IgD-negative memory B cell (primary cell): ENCODE measurements around the gene ZNF398. TPM values are rescaled to one million over a fixed set of nuclear protein-coding genes. Genes with fewer than 3 reads are reported as not detected.

Experiments
- H3K27ac Mint-ChIP-seq, 3 donors: one replicate each; pipeline ENCODE4 v1.8.0; 2020 to 2022; ENCODE audit warnings: mild to moderate bottlenecking in 3 of 3, mixed read lengths in 3 of 3, moderate library complexity in 1 of 3
- H3K27me3 Mint-ChIP-seq: one replicate; pipeline ENCODE4 v1.8.0; 2021; ENCODE audit warnings: mixed read lengths
- H3K36me3 Mint-ChIP-seq: one replicate; pipeline ENCODE4 v1.8.0; 2020; ENCODE audit warnings: mild to moderate bottlenecking, mixed read lengths
- H3K4me1 Mint-ChIP-seq, 3 donors: one replicate each; pipeline ENCODE4 v1.8.0; 2020 to 2022; ENCODE audit warnings: mixed read lengths in 3 of 3, mild to moderate bottlenecking in 1 of 3
- H3K4me3 Mint-ChIP-seq, 4 donors: one replicate each; pipeline ENCODE4 v1.8.0; 2020 to 2022; ENCODE audit warnings: mild to moderate bottlenecking in 4 of 4, mixed read lengths in 4 of 4, moderate library complexity in 3 of 4
- H3K9me3 Mint-ChIP-seq, 3 donors: one replicate each; pipeline ENCODE4 v1.8.0; 2020 to 2021; ENCODE audit warnings: mixed read lengths in 3 of 3, mild to moderate bottlenecking in 1 of 3
- polyA plus RNA-seq: library from polyadenylated mRNA; unstranded; fragments of 300-500 nt; fragmentation: Illumina TruSeq; gene quantifications from one replicate; pipeline ENCODE4 v1.2.3, GENCODE V29; 2021

Gene ZNF398
- polyA plus RNA-seq, 1 donor from 2014 or later, result 13.2 TPM

DNA sequence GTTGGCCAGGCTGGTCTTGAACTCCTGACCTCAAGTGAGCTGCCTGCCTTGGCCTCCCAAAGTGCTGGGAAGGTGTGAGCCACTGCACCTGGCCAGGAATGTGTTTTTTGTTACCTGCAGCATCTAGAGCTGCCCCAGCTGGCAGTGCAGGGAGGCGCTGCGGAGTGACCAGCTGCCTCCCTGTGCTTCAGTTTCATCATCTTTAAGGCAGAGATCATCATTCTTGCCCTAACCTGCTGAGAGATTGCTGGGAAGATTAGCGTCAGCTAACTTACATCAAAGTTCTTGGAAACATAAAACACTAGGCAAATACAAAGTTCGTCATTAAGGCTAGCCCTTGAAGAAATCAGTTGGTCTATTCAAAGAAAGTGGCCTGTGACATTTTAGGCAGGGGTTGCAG, 50.4 kb downstream of the ZNF398 start:
- peak overlapping the region in 3 of 4 donors; percentile 51 to 89 (median 60) for H3K4me3 Mint-ChIP-seq
- H3K4me1 Mint-ChIP-seq, result peaks cover 2 to 26% (median 10%) of the 10 kb centered on the region in 3 donors

DNA sequence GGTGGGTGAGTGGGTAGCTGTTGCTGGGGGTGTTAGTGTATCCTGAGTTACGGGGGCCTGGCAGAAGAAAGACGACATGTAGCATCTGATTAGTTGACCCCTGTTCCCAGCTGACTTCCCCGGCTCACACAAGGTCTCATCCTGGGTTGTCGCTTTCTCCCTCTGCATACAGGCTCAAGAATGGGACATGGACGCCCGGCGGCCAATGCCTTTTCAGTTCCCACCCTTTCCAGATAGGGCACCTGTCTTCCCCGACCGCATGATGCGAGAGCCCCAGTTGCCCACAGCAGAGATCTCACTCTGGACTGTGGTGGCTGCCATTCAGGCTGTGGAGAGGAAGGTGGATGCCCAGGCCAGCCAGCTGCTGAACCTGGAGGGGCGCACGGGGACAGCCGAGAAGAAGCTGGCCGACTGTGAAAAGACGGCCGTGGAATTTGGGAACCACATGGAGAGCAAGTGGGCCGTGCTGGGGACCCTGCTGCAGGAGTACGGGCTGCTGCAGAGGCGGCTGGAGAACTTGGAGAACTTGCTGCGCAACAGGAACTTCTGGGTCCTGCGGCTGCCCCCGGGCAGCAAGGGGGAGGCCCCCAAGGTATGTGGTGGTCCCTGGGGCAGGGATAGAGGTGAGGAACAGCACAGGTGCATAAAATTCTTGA, 51.0 kb downstream of the ZNF398 start:
- H3K4me3 Mint-ChIP-seq, result peak overlapping the region in 1 of 4 donors; percentile 89
- H3K27ac Mint-ChIP-seq, result no peak overlapping the region
- no peaks in the 10 kb centered on the region for H3K9me3 Mint-ChIP-seq

More for the DNA sequence above, 50.4 kb downstream of the ZNF398 start:
- Mint-ChIP-seq H3K27me3 (no peaks in the 10 kb centered on the region), H3K27ac (peak overlapping the region in 1 of 3 donors; percentile 82), H3K36me3 (peaks cover 9% of the 10 kb centered on the region), H3K9me3 (no peaks in the 10 kb centered on the region)

DNA sequence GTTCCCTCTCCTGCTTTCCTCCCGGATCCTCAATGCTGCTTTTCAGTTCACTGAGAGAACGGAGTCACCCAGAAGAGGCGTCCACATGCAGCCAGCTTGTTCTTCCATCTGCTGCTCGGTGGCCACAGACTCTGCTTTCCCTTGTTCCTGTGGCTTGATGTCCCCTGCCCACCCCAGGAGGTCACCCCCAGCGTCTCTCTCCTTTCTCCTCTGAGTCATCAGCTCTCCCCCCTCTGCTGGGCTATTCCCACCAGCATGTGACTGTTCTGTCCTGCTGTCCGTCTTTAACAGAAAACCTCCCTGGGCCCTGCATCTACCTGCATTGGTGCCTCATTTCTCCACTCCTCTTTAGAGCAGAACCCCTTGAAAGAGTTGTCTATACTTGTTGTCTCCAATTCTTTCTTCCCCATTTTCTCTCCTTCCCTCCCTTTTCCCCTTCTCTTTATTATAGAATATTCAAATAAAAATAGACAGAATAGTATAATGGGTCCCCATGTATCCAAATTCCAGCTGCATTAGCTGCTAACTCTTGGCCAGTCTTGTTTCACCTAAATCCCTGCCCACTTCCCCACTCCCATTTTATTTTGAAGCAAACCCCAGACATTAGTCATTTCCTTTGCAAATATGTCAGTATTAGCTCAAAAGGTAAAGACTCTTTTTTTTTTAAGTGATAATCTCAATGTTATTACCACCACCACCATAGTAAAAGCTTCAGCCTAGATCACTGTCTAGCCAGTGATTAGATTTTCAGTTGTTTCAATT, 52.2 kb downstream of the ZNF398 start:
- Mint-ChIP-seq H3K27ac (no peak overlapping the region), H3K36me3 (peaks cover 11% of the 10 kb centered on the region), H3K9me3 (no peaks in the 10 kb centered on the region), H3K27me3 (no peaks in the 10 kb centered on the region), H3K4me1 (peaks cover 4 to 31% (median 13%) of the 10 kb centered on the region in 3 donors), H3K4me3 (peak overlapping the region in 2 of 4 donors; percentile 51 to 89)

More for the DNA sequence above, 51.0 kb downstream of the ZNF398 start:
- Mint-ChIP-seq H3K36me3 (peaks cover 9% of the 10 kb centered on the region), H3K4me1 (peaks cover 0 to 31% (median 12%) of the 10 kb centered on the region in 3 donors), H3K27me3 (no peaks in the 10 kb centered on the region)

DNA sequence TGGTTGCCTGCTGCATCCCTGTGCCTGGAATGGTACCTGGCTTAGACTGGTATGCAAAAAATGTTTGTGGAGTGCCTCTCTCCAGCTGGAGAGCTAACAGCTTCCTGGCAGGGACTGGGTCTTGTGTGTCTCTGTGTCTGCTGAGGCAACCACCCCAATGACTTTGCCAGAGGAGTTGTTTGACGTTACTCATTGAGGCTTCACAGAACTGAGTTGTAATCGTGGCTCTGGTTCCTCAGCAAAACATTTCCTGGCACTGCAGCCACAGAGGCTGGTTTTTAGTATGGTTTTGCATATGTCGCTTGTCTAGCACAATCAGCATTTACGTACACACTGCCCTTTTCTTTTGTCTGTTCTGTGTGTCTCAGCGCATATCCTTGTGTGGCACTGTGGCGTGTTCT, 55.6 kb downstream of the ZNF398 start:
- H3K36me3 Mint-ChIP-seq, result peaks cover 14% of the 10 kb centered on the region
- peaks cover 5 to 12% (median 10%) of the 10 kb centered on the region in 3 donors for H3K4me1 Mint-ChIP-seq
- H3K27ac Mint-ChIP-seq, result no peak overlapping the region
- H3K27me3 Mint-ChIP-seq, result no peaks in the 10 kb centered on the region
- no peaks in the 10 kb centered on the region for H3K9me3 Mint-ChIP-seq
- H3K4me3 Mint-ChIP-seq, result no peak overlapping the region

DNA sequence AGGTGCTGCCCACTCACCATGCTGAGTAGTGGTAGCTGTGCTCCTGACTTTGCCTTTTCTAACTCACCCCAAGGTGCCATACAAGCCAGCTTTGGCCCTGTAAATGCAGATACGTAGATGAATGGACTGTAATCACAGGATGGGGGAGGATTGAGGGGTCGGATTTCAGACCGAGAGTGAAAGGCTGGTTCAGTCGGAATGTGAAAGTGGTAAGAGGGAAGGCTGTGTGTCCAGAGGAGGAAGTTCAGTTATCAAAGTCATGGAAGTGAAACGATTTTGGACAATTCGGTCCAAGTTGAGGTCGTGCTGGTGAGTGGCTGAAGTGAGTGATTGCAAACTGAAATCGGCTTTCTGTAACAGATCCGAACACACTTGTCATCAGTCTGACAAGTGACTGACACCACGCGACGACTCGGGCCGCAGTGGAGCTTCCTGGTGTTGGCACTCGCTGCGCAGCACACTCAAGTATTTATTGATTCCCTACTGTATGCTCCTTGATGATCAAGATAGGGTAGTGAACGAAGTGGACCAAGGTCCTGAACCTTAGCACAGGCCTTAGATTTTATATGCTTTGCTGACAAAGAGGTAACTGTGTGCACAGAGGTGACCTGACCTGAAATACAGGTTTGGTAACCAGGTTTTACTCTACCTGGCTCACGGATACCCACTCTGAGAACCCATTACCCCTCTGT, 58.6 kb downstream of the ZNF398 start:
- no peaks in the 10 kb centered on the region for H3K27me3 Mint-ChIP-seq
- peaks cover 9% of the 10 kb centered on the region for H3K36me3 Mint-ChIP-seq
- H3K27ac Mint-ChIP-seq, result no peak overlapping the region
- no peak overlapping the region for H3K4me3 Mint-ChIP-seq
- H3K4me1 Mint-ChIP-seq, result peaks cover 5 to 7% (median 6%) of the 10 kb centered on the region in 3 donors
- H3K9me3 Mint-ChIP-seq, result no peaks in the 10 kb centered on the region

DNA sequence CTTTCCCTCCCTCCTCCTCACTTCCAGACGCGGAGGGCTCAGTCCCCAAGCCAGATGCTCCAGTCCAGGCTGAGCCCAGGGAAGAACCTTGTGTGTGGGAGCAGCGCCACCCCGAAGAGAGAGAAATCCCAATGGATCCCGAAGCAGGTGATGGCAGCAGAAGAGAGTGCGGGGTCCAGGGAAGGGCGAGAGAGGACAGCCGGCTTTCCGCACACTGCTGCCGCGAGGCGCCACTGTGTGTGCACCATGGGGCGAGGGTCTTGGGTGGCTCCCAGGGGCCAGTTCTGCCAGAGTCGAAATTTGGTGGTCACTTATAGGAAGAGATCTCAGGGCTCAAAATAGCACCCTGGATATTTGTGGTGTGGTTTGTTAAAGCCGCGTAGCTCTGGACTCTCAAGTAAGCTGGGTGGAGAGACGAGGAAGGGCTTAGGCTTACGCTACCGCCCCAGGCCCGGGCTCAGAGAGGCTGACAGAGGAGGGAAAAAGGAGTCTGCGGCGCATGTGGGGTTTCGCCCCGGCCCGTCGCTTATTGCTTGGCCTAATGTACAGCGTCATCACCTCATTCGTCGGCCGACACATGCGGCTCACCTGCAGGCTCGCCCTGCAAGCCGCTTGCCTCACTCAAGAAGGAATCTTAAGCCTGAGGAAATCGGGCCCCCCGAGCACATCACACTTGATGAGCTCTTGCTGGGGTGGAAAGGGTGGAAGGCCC, 60.2 kb downstream of the ZNF398 start:
- Mint-ChIP-seq H3K27ac (no peak overlapping the region), H3K27me3 (no peaks in the 10 kb centered on the region), H3K36me3 (peaks cover 6% of the 10 kb centered on the region), H3K4me3 (no peak overlapping the region), H3K4me1 (peaks cover 2 to 6% (median 5%) of the 10 kb centered on the region in 3 donors), H3K9me3 (no peaks in the 10 kb centered on the region)

DNA sequence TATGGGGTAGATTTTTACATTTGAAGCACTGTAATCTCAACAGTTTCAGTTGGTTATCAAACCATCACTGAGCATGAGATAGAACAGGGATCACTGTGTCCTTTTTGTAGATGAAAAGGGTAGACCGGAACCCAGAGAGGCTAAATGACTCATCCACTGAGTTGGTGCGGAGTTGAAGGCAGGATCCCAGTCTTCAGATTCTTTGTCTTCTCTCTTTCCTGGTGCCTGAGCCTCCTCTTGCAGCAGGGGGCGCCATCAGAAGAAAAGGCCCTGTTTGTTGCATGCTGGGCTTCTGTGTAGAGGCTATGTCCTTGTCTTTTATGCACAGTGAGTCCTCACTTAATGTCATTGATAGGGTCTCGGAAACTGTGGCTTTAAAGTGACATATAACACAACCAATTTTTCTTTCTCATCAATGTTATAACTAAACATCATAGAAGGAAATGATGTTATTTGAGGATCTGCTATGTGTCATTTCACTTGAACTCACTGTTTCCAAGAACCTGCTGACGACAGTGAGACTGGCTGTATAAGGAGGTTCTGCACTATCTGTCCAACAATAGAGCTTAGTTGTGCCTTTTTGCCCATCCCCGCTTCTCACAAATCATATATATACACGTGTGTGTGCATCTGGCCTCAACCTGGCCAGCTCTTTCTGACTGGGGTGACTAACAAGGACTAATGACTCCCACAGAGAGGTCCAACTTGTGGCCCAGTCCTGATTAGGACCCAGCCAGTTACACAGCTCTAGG, 62.4 kb downstream of the ZNF398 start:
- Mint-ChIP-seq H3K27me3 (no peaks in the 10 kb centered on the region), H3K27ac (no peak overlapping the region)

DNA sequence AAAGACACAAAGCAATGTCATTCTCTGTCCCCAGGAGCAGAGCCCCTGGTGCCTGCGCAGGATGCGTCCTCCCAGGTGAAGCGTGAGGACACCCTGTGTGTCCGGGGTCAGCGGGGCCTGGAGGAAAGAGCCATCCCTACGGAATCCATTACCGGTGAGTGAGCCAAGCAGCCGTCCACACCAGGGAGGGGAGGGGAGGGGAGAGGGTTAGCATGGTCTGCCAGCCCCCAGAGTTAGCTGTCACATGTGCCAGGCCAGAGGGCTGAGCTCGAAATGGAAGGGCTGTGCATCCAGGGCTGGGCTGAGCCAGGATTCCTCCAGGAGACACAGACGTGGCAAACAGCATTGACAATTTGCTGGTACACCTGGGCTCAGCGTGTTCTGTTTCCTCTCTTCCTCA, 63.3 kb downstream of the ZNF398 start:
- Mint-ChIP-seq H3K36me3 (peaks cover 7% of the 10 kb centered on the region), H3K27me3 (no peaks in the 10 kb centered on the region), H3K27ac (no peak overlapping the region), H3K4me3 (no peak overlapping the region), H3K4me1 (no peaks in the 10 kb centered on the region), H3K9me3 (no peaks in the 10 kb centered on the region)

More for the DNA sequence above, 62.4 kb downstream of the ZNF398 start:
- peaks cover 7% of the 10 kb centered on the region for H3K36me3 Mint-ChIP-seq
- H3K9me3 Mint-ChIP-seq, result no peaks in the 10 kb centered on the region
- no peak overlapping the region for H3K4me3 Mint-ChIP-seq
- H3K4me1 Mint-ChIP-seq, result no peaks in the 10 kb centered on the region

DNA sequence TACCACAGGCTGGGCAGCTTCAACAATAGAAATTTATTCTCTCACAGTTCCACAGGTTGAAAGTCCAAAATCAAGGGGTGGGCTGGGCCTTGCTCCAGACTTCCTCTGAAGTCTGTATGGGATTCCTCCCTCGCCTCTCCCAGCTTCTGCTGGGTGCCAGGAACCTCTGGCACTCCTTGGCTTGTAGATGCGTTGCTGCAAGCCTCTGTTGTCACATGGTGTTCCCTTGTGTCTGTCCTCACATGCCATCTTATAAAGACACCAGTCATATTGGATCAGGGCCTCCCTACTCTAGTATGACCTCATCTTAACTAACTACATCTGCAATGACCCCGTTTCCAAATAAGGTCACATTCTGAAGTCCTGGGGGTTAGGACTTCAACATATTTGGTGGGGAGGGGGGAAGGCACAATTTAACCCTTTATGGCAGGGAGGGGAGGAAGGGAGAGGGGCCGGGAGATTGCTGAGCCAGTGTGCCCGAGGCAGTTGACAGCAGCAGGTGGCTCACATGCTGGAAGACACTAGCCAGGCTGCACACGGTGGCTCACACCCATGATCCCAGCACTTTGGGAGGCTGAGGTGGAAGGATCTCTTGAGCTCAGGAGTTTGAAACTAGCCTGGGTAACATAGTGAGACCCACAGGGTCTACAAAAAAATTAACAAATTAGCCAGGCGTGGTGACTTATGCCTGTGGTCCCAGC, 66.9 kb downstream of the ZNF398 start:
- H3K36me3 Mint-ChIP-seq, result peaks cover 11% of the 10 kb centered on the region
- H3K9me3 Mint-ChIP-seq, result no peaks in the 10 kb centered on the region
- H3K4me1 Mint-ChIP-seq, result no peaks in the 10 kb centered on the region
- no peak overlapping the region for H3K27ac Mint-ChIP-seq
- no peaks in the 10 kb centered on the region for H3K27me3 Mint-ChIP-seq
- H3K4me3 Mint-ChIP-seq, result no peak overlapping the region

DNA sequence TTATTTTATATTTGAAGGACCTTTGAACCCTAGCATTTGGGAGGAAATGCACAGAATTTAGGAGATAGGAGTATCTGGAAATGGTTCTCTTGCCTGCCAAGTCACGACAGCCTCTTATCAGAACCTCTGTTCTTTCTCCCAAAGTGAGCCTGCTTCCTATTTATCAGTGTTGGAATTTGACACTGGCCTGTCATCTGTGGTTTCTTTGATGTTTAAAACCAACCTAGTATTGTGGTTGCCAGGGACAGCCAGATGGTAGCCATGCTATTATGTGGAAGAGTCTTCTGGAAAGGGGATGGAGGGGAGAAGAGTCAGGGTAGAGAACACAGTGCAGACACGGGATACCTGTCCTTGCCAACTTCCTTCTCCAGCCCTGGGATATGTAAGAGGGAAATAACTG, 69.1 kb downstream of the ZNF398 start:
- H3K36me3 Mint-ChIP-seq, result peaks cover 12% of the 10 kb centered on the region
- no peak overlapping the region for H3K27ac Mint-ChIP-seq
- no peak overlapping the region for H3K4me3 Mint-ChIP-seq
- H3K9me3 Mint-ChIP-seq, result no peaks in the 10 kb centered on the region
- H3K4me1 Mint-ChIP-seq, result no peaks in the 10 kb centered on the region
- H3K27me3 Mint-ChIP-seq, result no peaks in the 10 kb centered on the region

DNA sequence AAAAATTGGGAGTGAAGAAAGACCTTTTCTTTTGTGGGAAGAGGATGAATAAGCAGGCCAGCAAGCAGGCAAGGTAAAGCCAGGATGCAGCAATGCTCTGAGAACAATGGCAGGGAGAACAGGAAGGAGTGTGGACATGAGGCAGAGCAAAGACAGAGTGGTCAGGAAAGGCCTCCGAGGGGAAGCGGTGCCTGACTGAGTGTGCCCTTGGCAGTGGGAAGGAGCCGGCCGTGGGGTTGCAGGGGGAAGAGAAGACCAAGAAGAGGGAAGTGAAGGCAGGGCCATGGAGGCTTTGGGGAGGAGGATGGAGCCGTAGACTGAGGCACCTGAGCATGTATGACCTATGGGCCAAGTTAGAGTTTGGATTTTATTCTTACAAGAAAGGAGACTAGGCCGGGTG, 70.3 kb downstream of the ZNF398 start:
- no peaks in the 10 kb centered on the region for H3K27me3 Mint-ChIP-seq
- no peaks in the 10 kb centered on the region for H3K9me3 Mint-ChIP-seq
- no peaks in the 10 kb centered on the region for H3K4me1 Mint-ChIP-seq
- no peak overlapping the region for H3K4me3 Mint-ChIP-seq
- H3K27ac Mint-ChIP-seq, result no peak overlapping the region
- peaks cover 15% of the 10 kb centered on the region for H3K36me3 Mint-ChIP-seq

DNA sequence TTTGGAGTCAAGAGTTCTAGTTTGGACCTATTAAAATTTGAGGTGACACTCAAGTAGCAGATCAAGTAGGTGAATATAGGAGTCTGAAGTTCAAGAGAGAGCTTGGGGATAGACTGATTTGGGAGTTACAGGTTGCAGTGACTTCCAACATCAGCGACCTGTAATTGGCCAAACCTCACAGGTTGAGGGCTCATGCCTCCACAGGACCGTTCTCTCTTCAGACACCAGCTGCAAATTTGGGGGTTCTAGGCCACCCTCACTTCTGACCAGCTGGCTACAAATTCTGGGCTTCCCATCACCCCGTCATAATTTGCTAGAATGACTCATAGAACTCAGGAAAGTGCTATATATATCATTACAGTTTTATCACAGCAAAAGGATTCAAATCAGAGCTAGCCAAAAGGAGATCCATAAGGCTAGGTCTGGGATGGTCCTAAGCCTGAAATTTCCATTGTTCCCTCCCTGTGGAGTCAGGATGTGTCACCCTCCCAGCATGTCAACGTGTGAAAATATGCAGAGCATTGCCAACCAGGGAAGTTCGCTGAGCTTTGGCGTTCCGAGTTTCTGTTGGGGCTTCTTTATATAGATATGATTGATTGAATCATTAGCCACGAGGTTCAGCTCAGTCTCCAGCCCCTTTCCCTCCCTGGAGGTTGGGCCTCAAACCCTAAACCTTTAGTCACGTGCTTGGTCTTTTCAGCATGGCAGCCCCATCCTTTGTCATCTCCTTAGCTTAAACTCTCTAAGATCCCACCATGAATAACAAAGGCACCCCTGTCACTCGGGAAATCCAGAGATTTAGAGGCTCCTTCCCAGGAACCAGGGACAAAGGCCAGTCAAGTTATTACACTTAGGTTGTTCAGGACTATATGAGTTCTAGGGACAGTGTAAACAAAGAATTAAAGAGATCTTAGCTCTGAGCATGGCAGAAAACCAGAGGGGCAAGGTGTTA, 71.5 kb downstream of the ZNF398 start:
- Mint-ChIP-seq H3K4me3 (no peak overlapping the region), H3K4me1 (no peaks in the 10 kb centered on the region), H3K36me3 (peaks cover 15% of the 10 kb centered on the region), H3K9me3 (no peaks in the 10 kb centered on the region), H3K27me3 (no peaks in the 10 kb centered on the region), H3K27ac (no peak overlapping the region)

DNA sequence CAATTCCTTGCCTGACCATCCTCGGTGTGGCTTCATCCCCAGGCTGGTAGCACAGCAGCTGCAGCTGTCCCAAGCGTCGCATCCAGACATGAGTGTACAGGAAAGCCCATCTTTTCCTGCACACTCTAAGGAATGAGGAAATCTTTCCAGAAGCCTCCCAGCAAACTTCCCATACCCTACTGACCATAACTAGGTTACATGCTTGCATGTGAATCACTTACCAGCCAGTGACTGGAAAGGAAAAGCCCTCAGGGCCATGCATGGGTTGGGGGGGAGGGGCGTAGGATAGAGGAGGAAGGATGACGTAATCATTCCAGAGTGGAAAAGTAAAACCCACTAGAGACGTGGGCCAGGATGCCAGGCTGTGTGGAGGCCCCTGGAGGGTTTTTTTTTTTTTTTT, 73.3 kb downstream of the ZNF398 start:
- H3K27ac Mint-ChIP-seq, result no peak overlapping the region
- H3K9me3 Mint-ChIP-seq, result no peaks in the 10 kb centered on the region
- no peaks in the 10 kb centered on the region for H3K27me3 Mint-ChIP-seq
- H3K4me1 Mint-ChIP-seq, result no peaks in the 10 kb centered on the region
- no peak overlapping the region for H3K4me3 Mint-ChIP-seq
- H3K36me3 Mint-ChIP-seq, result peaks cover 16% of the 10 kb centered on the region
